Prostate gland (tissue), 2 donors: ENCODE measurements around the gene PCP2.
A peak's percentile ranks its signal among the peaks of the same experiment; 100 is the strongest.

ENCODE experiments used
- POLR2A ChIP-seq: fragments of 450-650 bp; IDR thresholded peaks from one replicate; pipeline ENCODE4 v1.6.1; 2016; ENCODE audit warnings: antibody characterized with exemption, mild to moderate bottlenecking
- POLR2AphosphoS5 ChIP-seq: sonication (generic); formaldehyde crosslinking; IDR thresholded peaks from one replicate; pipeline ENCODE4 v1.6.1; 2017; ENCODE audit warnings: antibody characterized with exemption
- TF ChIP-seq, protein P1 (sequence below), 4 experiments: fragments of 200-600 bp in 2 of 4; fragments of 450-650 bp in 2 of 4; sonication (generic) in 2 of 4; IDR thresholded peaks; 1 replicate in 3 of 4; 2 replicates in 1 of 4; pipeline ENCODE4 v1.5.1; 2016 to 2019; ENCODE audit warnings: antibody characterized with exemption in 4 of 4, mild to moderate bottlenecking in 2 of 4, moderate library complexity in 2 of 4

GRCh38 chr19:7590256-7590655 lies 43.3 kb downstream of the PCP2 start:
- TF ChIP-seq, protein P1, sequence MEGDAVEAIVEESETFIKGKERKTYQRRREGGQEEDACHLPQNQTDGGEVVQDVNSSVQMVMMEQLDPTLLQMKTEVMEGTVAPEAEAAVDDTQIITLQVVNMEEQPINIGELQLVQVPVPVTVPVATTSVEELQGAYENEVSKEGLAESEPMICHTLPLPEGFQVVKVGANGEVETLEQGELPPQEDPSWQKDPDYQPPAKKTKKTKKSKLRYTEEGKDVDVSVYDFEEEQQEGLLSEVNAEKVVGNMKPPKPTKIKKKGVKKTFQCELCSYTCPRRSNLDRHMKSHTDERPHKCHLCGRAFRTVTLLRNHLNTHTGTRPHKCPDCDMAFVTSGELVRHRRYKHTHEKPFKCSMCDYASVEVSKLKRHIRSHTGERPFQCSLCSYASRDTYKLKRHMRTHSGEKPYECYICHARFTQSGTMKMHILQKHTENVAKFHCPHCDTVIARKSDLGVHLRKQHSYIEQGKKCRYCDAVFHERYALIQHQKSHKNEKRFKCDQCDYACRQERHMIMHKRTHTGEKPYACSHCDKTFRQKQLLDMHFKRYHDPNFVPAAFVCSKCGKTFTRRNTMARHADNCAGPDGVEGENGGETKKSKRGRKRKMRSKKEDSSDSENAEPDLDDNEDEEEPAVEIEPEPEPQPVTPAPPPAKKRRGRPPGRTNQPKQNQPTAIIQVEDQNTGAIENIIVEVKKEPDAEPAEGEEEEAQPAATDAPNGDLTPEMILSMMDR (IDR thresholded peaks at IDR 0.05): no peak
- peak; percentile 27 for TF ChIP-seq POLR2AphosphoS5
- TF ChIP-seq POLR2A: no peak
